DMS 273 treated with DMSO at 0.1 percent for 48 hours (cell line): ENCODE data around the gene MAPK8IP3.
"Not testable (repeated sequence)": the region's sequence is repeated elsewhere in the genome, so short reads cannot be mapped to it uniquely, and the experiment has no call there.

Source experiments
- DNase-seq: peaks from one replicate; lab custom pipeline; 2025; lab: John Stamatoyannopoulos, UW

The MAPK8IP3 gene

DNA sequence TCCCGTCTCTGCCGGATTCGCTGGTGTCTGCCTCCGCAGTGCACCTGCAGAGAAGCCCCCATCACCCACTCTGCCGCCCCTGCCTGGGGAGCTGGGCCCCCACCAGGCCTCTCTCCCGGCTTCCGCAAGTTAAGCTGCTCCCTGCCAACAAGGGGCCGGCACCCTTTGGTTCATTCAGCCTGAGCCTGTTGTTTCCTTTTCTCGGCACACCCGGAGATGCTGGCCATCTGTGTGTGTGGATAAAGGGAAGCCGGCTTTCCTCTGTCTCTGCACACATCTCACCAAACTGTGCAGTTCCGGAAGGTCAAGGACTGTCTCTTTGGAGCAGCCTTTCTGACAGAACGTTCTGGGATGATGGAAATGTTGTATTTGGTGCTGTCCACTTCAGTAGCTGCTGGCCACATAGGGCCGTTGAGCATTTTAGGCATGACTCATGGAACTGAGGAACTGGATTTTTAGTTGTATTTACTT is 6.8 kb downstream of the MAPK8IP3 start:
- DNase-seq = no peak

DNA sequence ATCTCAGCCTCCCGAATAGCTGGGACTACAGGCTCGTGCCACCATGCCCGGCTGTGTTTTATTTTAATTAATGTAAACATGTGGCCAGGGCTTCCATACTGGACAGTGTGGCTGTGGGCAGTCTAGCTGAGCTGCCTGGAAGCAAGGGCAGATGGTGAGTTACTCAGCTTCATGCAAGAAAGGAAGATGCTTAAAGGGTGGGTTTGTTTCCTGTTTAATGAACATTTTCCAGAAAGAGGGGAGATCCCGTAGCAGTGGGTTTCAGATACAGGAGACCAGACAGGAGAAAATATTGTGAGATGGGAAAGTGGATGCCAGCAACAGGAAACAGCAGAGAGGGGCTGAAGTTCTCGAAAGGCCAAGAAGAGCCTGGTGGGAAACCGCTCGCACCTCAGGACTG is 7.3 kb downstream of the MAPK8IP3 start:
- DNase-seq = no peak

- DNase-seq = no peak
These were observed 7.9 kb downstream of the MAPK8IP3 start for GRCh38 chr16:1713933-1714332.

GRCh38 chr16:1715220-1715619 is 9.2 kb downstream of the MAPK8IP3 start:
- no peak for DNase-seq

- not testable (repeated sequence) for DNase-seq
These were observed 12.2 kb downstream of the MAPK8IP3 start for GRCh38 chr16:1718236-1718635.

- DNase-seq = not testable (repeated sequence)
These were observed 13.7 kb downstream of the MAPK8IP3 start for GRCh38 chr16:1719559-1720229.

GRCh38 chr16:1721372-1721771 is 15.4 kb downstream of the MAPK8IP3 start:
- no peak for DNase-seq

GRCh38 chr16:1723450-1724147 is 17.6 kb downstream of the MAPK8IP3 start:
- peak; percentile 5 for DNase-seq

GRCh38 chr16:1724491-1724890 is 18.5 kb downstream of the MAPK8IP3 start:
- no peak for DNase-seq

DNA sequence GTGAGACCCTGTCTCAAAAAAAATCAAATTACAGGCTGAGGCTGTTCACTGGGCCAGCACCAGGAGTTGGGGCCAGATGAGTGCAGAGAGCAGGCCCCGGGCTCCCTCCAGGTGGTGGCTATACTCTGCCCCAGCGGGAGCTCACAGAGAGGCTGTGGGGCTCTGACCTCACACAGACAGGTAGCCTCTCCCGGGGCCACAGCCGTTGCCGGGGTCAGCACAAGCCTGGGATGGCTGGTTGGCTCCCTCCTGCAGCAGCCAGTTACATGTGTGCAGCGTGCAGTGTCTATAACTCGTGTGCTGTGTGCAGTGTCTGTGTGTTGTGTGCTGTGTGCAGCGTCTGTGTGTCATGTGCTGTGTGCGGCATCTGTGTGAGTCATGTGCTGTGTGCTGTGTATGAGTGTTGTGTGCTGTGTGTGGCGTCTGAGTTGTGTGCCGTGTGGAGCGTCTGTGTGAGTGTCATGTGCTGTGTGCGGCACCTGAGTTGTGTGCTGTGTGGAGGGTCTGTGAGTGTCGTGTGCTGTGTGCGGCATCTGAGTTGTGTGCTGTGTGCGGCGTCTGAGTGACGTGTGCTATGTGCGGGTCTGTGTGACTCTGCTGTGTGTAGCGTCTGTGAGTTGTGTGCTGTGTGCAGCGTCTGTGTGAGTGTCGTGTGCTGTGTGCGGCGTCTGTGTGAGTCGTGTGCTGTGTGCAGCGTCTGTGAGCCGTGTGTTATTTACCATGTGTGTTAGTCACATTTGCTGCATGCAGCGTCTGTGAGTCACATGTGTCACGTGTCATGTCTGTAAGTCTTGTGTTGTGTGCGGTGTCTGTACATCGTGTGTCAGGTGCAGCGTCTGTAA is 20.9 kb downstream of the MAPK8IP3 start:
- no peak for DNase-seq

- DNase-seq = no peak
These were observed 21.9 kb downstream of the MAPK8IP3 start for GRCh38 chr16:1727651-1728624.

GRCh38 chr16:1729026-1729425 is 23.0 kb downstream of the MAPK8IP3 start:
- DNase-seq = no peak

DNA sequence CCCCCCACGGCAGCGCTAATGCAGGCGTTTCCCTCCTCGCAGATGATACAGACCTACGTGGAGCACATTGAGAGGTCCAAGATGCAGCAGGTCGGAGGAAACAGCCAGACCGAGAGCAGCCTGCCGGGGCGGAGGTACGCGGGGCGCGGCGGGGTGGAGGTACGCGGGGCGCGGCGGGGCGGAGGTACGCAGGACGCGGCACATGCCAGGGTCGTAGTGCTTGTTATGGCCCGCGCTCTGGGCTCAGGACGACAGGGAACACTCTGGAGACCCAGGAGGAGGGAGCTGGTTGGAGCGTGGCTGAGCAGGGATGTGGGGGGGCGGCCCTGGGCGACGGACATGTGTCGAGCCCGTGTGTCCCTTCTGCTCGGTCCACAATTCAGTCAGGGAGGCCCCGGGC is 23.4 kb downstream of the MAPK8IP3 start:
- no peak for DNase-seq

- no peak for DNase-seq
These were observed 25.1 kb downstream of the MAPK8IP3 start for GRCh38 chr16:1731073-1731472.

DNA sequence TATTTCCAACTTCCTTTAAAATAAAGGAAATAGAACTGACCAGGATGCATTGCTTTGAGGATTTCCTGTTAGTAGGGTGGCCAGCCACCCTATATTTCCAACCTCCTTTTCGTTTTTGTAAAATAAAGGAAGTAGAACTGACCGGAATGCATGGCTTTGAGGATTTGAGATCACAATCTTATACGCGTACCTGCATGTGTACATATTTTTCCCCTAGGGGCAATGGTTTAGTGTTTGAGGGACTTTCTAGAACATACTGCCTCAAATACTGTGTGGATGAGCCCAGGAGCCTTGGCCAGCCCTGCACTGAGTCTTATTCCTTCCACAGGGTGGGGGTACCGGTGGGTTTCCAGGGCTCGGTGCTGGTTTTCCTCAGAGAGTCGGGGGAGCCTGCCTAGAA is 25.6 kb downstream of the MAPK8IP3 start:
- no peak for DNase-seq

DNA sequence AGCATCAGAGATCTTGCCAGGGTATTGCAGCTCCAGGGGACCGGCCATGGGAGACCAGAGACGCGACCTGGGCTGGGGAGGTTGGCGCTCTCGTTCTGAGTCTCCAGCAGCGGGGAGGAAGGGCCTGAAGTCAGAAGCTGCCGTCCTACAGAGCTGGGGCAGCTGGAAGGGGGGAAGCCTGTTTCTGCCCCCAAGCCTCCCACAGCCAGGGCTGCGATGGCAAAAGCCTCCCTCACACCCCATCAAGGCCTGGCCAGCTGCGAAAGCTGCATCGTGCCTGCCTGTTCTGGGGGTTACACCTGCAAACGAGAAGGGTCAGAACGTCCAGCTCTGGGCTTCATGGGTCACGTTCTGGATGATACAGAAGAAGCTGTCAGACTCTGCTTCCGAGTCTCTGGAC is 26.1 kb downstream of the MAPK8IP3 start:
- no peak for DNase-seq

DNA sequence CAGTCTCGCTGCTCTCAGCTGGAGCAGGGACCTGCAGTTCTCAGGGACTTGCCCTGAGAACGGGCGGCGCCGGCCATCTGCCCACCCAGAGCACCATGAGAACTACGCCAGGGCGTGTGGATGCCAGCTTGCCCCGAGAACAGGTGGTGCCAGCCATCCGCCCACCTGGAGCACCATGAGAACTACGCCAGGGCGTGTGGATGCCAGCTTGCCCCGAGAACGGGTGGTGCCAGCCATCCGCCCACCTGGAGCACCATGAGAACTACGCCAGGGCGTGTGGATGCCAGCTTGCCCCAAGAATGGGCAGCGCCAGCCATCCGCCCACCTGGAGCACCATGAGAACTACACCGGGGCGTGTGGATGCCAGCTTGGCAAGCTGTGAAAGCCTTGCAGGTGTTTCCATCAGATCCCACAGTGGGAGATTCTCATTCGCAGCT is 26.6 kb downstream of the MAPK8IP3 start:
- not testable (repeated sequence) for DNase-seq

- no peak for DNase-seq
These were observed 28.1 kb downstream of the MAPK8IP3 start for GRCh38 chr16:1734123-1734522.

DNA sequence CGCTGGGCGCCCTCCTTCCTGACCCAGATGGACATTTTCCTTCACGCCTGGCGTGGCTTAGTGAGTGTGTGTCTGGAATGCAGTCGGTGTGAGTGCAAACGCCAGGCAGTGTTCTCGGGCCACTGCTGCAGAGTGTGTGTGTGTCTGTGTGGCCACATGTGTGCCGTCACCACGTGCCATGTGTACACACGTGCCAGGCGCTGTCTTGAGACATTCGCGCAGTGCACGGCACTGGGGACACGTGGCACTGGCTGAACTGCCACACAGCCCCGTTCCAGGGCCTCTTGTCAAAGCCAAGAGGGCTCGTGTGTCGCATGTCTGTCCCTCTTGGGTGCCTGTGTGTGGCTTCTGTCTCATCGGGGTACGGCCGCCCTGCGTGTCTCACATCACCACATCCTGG is 28.8 kb downstream of the MAPK8IP3 start:
- no peak for DNase-seq

DNA sequence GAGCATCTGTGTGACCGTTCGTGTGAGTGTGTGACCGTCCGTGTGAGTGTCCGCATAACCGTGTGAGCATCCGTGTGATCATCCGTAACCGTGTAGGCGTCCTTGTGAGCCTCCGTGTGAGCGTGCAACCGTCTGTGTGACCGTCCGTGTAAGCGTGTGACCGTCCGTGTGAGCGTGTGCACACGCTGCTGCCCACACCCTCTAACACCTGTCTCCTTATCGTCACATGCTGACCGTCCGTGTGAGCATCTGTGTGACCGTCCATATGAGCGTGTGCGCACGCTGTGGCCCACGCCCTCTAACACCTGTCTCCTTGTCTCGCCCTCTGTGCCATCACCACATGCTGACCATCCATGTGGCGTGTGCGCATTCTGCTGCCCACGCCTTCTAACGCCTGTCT is 34.2 kb downstream of the MAPK8IP3 start:
- DNase-seq = no peak

GRCh38 chr16:1740781-1741490 is 34.9 kb downstream of the MAPK8IP3 start:
- DNase-seq = no peak
